Nephron (organoid): ENCODE data around the gene YWHAE.

Experiments used
- H3K27ac Mint-ChIP-seq, 3 experiments: 2 replicates each; pipeline ENCODE4 v1.8.0; 2020; ENCODE audit warnings: mixed read lengths in 3 of 3, mild to moderate bottlenecking in 2 of 3, moderate library complexity in 1 of 3
- H3K27me3 Mint-ChIP-seq: 2 replicates; pipeline ENCODE4 v1.8.0; 2021; ENCODE audit warnings: low read depth, mild to moderate bottlenecking, moderate library complexity, mixed read lengths
- H3K36me3 Mint-ChIP-seq: 2 replicates; pipeline ENCODE4 v1.8.0; 2020; ENCODE audit warnings: low read depth, mixed read lengths
- H3K4me1 Mint-ChIP-seq: 2 replicates; pipeline ENCODE4 v1.8.0; 2020; ENCODE audit warnings: mixed read lengths
- H3K4me3 Mint-ChIP-seq, 3 experiments: 2 replicates each; pipeline ENCODE4 v1.8.0; 2020; ENCODE audit warnings: mild to moderate bottlenecking in 3 of 3, mixed read lengths in 3 of 3, moderate library complexity in 2 of 3
- H3K9me3 Mint-ChIP-seq: 2 replicates; pipeline ENCODE4 v1.8.0; 2020; ENCODE audit warnings: mixed read lengths
- TF ChIP-seq, protein P1 (sequence below), 3 experiments: fragments of 200-600 bp; sonication (generic); IDR thresholded peaks; one replicate each; pipeline ENCODE4 v1.5.0; 2021; ENCODE audit warnings: antibody characterized with exemption in 3 of 3; ENCODE audit not compliant: unreplicated experiment in 3 of 3

YWHAE gene

GRCh38 chr17:1304962-1305563 lies 95.0 kb downstream of the YWHAE start:
- Mint-ChIP-seq H3K4me1 (peaks cover 3% of the 10 kb centered on the region), H3K27me3 (peaks cover 39% of the 10 kb centered on the region), H3K27ac (no peak overlapping the region), H3K9me3 (peaks cover 3% of the 10 kb centered on the region), H3K36me3 (no peaks in the 10 kb centered on the region), H3K4me3 (no peak overlapping the region)
- TF ChIP-seq, protein P1, sequence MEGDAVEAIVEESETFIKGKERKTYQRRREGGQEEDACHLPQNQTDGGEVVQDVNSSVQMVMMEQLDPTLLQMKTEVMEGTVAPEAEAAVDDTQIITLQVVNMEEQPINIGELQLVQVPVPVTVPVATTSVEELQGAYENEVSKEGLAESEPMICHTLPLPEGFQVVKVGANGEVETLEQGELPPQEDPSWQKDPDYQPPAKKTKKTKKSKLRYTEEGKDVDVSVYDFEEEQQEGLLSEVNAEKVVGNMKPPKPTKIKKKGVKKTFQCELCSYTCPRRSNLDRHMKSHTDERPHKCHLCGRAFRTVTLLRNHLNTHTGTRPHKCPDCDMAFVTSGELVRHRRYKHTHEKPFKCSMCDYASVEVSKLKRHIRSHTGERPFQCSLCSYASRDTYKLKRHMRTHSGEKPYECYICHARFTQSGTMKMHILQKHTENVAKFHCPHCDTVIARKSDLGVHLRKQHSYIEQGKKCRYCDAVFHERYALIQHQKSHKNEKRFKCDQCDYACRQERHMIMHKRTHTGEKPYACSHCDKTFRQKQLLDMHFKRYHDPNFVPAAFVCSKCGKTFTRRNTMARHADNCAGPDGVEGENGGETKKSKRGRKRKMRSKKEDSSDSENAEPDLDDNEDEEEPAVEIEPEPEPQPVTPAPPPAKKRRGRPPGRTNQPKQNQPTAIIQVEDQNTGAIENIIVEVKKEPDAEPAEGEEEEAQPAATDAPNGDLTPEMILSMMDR (IDR thresholded peaks at IDR 0.05; ENCODE audit: unreplicated experiment in 3 of 3) = no peak

GRCh38 chr17:1304522-1304921 lies 95.5 kb downstream of the YWHAE start:
- Mint-ChIP-seq H3K36me3 (no peaks in the 10 kb centered on the region), H3K27me3 (peaks cover 43% of the 10 kb centered on the region), H3K27ac (no peak overlapping the region), H3K9me3 (peaks cover 3% of the 10 kb centered on the region), H3K4me3 (no peak overlapping the region), H3K4me1 (peaks cover 5% of the 10 kb centered on the region)
- TF ChIP-seq, protein P1 (IDR thresholded peaks at IDR 0.05; ENCODE audit: unreplicated experiment in 3 of 3) = no peak

DNA sequence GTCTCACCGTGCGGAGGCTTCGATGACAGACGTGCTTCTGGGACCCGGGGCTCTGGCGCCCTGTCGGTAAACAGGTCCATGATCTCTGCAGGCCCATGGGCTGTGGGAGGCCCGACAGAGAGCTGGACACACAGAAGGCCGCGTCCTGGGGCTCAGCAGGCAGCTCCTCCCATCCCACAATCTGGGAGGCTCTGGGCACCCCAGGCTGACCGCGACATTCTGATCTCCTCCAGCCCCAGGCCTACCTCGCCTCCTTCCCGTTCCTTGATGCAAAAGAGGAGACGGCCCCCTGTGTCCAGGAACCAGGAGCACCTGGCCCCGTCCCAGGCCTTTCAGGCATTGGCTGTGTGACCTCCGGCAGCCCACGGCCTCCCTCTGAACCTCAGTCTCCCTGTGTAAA lies 97.3 kb downstream of the YWHAE start:
- Mint-ChIP-seq H3K27ac (no peak overlapping the region), H3K4me1 (peaks cover 5% of the 10 kb centered on the region), H3K27me3 (peaks cover 54% of the 10 kb centered on the region), H3K9me3 (peaks cover 3% of the 10 kb centered on the region), H3K36me3 (no peaks in the 10 kb centered on the region), H3K4me3 (no peak overlapping the region)
- TF ChIP-seq, protein P1 (IDR thresholded peaks at IDR 0.05; ENCODE audit: unreplicated experiment in 3 of 3) = no peak

DNA sequence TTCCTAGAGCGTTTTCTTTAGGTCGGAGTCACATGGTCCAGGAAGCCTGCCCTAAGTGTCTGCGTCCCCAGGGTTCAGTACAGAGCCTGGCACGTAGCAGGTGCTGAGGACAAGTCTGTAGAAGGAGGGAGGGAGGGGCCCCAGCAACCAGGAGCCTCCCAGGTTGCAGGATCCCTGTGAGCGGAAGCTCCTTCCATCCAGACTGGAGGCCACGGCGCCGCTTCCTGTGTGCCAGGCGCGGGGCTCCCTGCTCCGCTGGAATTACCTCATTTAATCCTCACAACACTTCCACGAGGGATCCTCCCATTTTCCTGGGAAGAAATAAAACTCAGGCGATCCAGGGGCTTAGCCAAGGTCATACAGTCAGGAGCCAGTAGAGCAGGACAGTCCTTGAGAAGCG lies 98.5 kb downstream of the YWHAE start:
- peaks cover 5% of the 10 kb centered on the region for H3K4me1 Mint-ChIP-seq
- H3K27me3 Mint-ChIP-seq = peaks cover 54% of the 10 kb centered on the region
- TF ChIP-seq, protein P1 (IDR thresholded peaks at IDR 0.05; ENCODE audit: unreplicated experiment in 3 of 3) = no peak
- no peak overlapping the region for H3K27ac Mint-ChIP-seq
- no peaks in the 10 kb centered on the region for H3K36me3 Mint-ChIP-seq
- H3K9me3 Mint-ChIP-seq = no peaks in the 10 kb centered on the region
- H3K4me3 Mint-ChIP-seq = no peak overlapping the region

GRCh38 chr17:1300371-1300905 lies 99.6 kb downstream of the YWHAE start:
- TF ChIP-seq, protein P1 (IDR thresholded peaks at IDR 0.05; ENCODE audit: unreplicated experiment in 3 of 3) = no peak
- Mint-ChIP-seq H3K27ac (no peak overlapping the region), H3K27me3 (peaks cover 44% of the 10 kb centered on the region), H3K4me1 (peaks cover 5% of the 10 kb centered on the region), H3K36me3 (no peaks in the 10 kb centered on the region), H3K4me3 (no peak overlapping the region), H3K9me3 (no peaks in the 10 kb centered on the region)
